Measurements from ENCODE around the gene PANK4.

DNA sequence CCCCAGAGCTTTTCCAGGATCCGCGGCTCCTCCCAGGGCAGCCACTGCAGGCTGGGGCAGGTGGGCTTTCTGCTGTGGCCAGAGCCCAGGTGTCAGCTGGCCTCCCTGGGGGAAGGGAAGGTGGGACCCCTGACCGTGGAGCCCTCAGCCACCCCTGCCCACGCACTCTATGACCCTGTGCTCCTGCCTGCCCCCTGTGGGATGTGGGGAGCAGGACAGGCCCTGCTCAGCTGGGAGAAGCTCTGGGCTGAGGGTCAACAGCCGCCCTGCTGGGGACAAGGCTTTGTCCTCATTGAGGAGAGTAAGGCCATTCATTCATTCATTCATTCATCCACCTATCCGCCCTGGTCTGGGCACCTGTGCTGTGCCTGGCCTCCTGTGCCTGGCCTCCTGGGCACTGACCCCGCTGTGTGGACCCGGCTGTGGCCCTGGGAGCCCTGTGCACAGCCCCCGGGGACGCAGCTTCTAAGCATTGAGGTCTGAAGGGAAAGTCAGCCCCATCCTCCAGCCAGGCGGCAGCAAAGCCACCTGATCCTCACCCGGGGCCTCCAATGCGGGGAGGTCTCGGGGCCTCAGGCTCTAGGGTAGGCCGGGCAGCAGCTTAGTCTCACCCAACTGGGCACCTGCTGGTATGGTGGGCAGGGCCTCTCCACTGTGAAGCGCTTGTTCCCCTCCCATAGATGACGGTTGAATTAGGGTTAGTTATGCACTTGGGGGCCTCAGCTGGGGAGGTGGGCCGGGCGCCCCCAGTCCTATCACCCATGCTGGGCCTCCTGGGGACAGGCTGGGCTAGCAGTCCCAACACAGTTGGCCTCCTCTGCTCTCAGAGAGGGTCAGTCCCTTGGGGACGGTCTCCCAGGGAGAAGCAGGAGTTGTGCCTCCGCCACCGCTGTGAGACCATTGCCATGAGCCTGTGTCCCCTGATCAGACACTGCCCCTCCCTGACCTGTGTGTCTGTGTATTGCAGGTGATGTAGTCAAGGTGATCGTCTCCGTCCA lies 35.8 kb upstream of the PANK4 start:
- TF ChIP-seq, protein P1, sequence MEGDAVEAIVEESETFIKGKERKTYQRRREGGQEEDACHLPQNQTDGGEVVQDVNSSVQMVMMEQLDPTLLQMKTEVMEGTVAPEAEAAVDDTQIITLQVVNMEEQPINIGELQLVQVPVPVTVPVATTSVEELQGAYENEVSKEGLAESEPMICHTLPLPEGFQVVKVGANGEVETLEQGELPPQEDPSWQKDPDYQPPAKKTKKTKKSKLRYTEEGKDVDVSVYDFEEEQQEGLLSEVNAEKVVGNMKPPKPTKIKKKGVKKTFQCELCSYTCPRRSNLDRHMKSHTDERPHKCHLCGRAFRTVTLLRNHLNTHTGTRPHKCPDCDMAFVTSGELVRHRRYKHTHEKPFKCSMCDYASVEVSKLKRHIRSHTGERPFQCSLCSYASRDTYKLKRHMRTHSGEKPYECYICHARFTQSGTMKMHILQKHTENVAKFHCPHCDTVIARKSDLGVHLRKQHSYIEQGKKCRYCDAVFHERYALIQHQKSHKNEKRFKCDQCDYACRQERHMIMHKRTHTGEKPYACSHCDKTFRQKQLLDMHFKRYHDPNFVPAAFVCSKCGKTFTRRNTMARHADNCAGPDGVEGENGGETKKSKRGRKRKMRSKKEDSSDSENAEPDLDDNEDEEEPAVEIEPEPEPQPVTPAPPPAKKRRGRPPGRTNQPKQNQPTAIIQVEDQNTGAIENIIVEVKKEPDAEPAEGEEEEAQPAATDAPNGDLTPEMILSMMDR (IDR thresholded peaks at IDR 0.05), result peak in 2 of 3 donors; percentile 16 to 26
- TF ChIP-seq POLR2AphosphoS5 (IDR thresholded peaks at IDR 0.05), result no peak
- no peak for TF ChIP-seq POLR2A (IDR thresholded peaks at IDR 0.05)
